GM13976 (cell line): Measurements from ENCODE around the gene KDM4F.

ENCODE experiments used
- DNase-seq: peaks from one replicate; pipeline ENCODE4 v3.0.0; 2012; ENCODE audit warnings: low spot score
- CTCF ChIP-seq: IDR thresholded peaks from 2 replicates; pipeline ENCODE4 v1.5.1; 2012; ENCODE audit warnings: borderline replicate concordance, mild to moderate bottlenecking; ENCODE audit not compliant: insufficient read depth; ENCODE audit errors: extremely low read depth, missing control alignments, control extremely low read depth
- in situ Hi-C: fragments of 300-500 bp; cut with MboI; formaldehyde crosslinking; loops from one replicate; pipeline ENCODE4 v1.12.0; 2022; ENCODE audit warnings: low sequenced_read_pairs, mixed read lengths, inconsistent platforms; ENCODE audit not compliant: unreplicated experiment

KDM4F gene

GRCh38 chr11:95081412-95081811, 32.2 kb downstream of the KDM4F start:
- TF ChIP-seq CTCF, result no peak
- DNase-seq, result no peak
- in situ Hi-C loops, result no loop called here

- DNase-seq, result no peak
- in situ Hi-C loops, result no loop called here
Measured at GRCh38 chr11:95082576-95083001, 33.4 kb downstream of the KDM4F start.

GRCh38 chr11:95084509-95084908, 35.3 kb downstream of the KDM4F start:
- TF ChIP-seq CTCF, result no peak
- no peak for DNase-seq
- in situ Hi-C loops, result no loop called here

More at GRCh38 chr11:95082576-95083001, 33.4 kb downstream of the KDM4F start:
- TF ChIP-seq CTCF, result no peak

- TF ChIP-seq CTCF, result no peak
- DNase-seq, result no peak
- in situ Hi-C loops, result no loop called here
Measured at GRCh38 chr11:95085117-95085816, 36.0 kb downstream of the KDM4F start.

GRCh38 chr11:95086151-95086550, 36.9 kb downstream of the KDM4F start:
- in situ Hi-C loops, result no loop called here
- TF ChIP-seq CTCF, result no peak

GRCh38 chr11:95086836-95087570, 37.8 kb downstream of the KDM4F start:
- DNase-seq, result no peak
- no peak for TF ChIP-seq CTCF
- in situ Hi-C loops, result no loop called here

More at GRCh38 chr11:95086151-95086550, 36.9 kb downstream of the KDM4F start:
- DNase-seq, result no peak
